ENCODE data around the gene PTGES. TPM values are rescaled to one million over a fixed set of nuclear protein-coding genes. Genes with fewer than 3 reads are reported as not detected.
A peak's percentile ranks its signal among the peaks of the same experiment; 100 is the strongest.
"Not testable (repeated sequence)": the region's sequence is repeated elsewhere in the genome, so short reads cannot be mapped to it uniquely, and the experiment has no call there.

PTGES gene
- total RNA-seq, 1 donor from 2014 or later, result 2.5 TPM

DNA sequence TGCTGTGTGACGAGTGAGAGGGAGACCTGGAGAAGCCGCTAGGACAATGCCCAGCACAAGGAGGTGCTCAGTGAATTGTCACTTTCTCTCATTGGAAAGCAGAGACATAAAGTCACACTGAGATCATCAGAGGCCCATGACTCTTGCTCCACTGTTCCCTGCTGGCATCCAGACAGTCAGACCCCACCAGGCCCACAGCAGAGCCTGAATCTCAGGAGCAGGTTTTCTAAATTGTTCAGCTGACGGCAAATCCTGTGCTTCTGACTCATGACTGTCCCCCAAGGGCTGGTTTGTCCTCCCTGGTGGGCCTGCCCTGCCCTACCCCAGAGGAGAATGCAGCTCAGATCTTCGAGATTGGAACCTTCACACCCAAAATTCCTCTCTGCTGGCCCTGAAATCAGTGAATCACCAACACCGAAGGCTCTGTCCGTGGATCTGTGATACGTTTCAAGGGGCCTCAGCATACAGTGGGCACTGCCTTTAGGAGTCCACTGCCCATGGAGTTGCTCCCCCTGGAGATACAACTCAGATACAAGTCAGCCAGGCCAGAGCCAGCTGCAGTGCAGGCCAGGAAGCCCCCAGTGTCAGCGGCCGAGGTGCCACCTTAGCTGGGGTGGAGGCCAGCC, 2.7 kb downstream of the PTGES start:
- Histone ChIP-seq H4K20me1 (ENCODE audit: insufficient read depth, low read length) (no peaks in the 10 kb centered on the region), H3K4me1 (ENCODE audit: insufficient read depth, low read length) (peaks cover 36% of the 10 kb centered on the region), H2AFZ (ENCODE audit: low read depth, low read length) (no peak overlapping the region), H3K27ac (ENCODE audit: low read depth, low read length) (no peak overlapping the region), H3K27me3 (ENCODE audit: insufficient read depth, low read length) (peaks cover 6% of the 10 kb centered on the region), H3K4me3 (ENCODE audit: insufficient read depth, low read depth, low read length) (no peak overlapping the region), H3K4me2 (ENCODE audit: low read length) (peak overlapping the region; percentile 31), H3K9me3 (ENCODE audit: insufficient read depth, low read depth, low read length) (no peaks in the 10 kb centered on the region), H3K79me2 (ENCODE audit: insufficient read depth, low read length) (no peaks in the 10 kb centered on the region), H3K9ac (ENCODE audit: low read length) (no peak overlapping the region), H3K36me3 (ENCODE audit: insufficient read depth, low read length) (no peaks in the 10 kb centered on the region)
- Mint-ChIP-seq H3K36me3 (ENCODE audit: low read depth, unreplicated experiment) (no peaks in the 10 kb centered on the region), H3K4me1 (ENCODE audit: low read depth, unreplicated experiment) (peaks cover 5% of the 10 kb centered on the region), H3K4me3 (ENCODE audit: unreplicated experiment) (no peak overlapping the region), H3K9me3 (ENCODE audit: unreplicated experiment) (no peaks in the 10 kb centered on the region), H3K27me3 (ENCODE audit: low read depth, unreplicated experiment) (peaks cover 20% of the 10 kb centered on the region), H3K27ac (ENCODE audit: unreplicated experiment) (peak overlapping the region; percentile 72)
- FAIRE-seq (no peak), DNase-seq (ENCODE audit: low read depth) (peak; percentile 63)
- TF ChIP-seq, protein P1, sequence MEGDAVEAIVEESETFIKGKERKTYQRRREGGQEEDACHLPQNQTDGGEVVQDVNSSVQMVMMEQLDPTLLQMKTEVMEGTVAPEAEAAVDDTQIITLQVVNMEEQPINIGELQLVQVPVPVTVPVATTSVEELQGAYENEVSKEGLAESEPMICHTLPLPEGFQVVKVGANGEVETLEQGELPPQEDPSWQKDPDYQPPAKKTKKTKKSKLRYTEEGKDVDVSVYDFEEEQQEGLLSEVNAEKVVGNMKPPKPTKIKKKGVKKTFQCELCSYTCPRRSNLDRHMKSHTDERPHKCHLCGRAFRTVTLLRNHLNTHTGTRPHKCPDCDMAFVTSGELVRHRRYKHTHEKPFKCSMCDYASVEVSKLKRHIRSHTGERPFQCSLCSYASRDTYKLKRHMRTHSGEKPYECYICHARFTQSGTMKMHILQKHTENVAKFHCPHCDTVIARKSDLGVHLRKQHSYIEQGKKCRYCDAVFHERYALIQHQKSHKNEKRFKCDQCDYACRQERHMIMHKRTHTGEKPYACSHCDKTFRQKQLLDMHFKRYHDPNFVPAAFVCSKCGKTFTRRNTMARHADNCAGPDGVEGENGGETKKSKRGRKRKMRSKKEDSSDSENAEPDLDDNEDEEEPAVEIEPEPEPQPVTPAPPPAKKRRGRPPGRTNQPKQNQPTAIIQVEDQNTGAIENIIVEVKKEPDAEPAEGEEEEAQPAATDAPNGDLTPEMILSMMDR (IDR thresholded peaks at IDR 0.05; ENCODE audit: insufficient read depth, low read depth, low read length), result no peak

DNA sequence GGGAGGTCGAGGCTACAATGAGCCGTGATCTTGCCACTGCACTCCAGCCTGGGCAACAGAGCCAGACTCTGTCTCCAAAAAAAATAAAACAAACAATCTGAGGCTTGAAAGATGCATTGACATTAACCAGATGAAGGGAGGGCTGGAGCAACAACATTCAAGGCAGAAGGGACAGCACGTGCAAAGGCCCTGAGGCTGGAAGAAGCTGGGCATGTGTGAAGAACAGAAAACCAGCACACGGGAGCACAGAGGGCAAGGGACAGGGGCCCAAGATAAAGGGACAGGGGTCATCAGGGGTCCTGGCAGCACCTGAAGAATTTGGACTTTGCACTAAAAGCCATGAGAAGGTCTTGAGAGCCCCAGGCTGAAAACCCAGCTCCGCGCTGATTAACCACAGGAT, 3.3 kb downstream of the PTGES start:
- no peak overlapping the region for H3K4me3 Mint-ChIP-seq (ENCODE audit: unreplicated experiment)
- H3K36me3 ChIP-seq (ENCODE audit: insufficient read depth, low read length), result no peaks in the 10 kb centered on the region
- H3K4me3 ChIP-seq (ENCODE audit: insufficient read depth, low read depth, low read length), result no peak overlapping the region
- no peak overlapping the region for H3K9ac ChIP-seq (ENCODE audit: low read length)
- H3K27ac Mint-ChIP-seq (ENCODE audit: unreplicated experiment), result peak overlapping the region; percentile 72
- peaks cover 36% of the 10 kb centered on the region for H3K4me1 ChIP-seq (ENCODE audit: insufficient read depth, low read length)
- H3K79me2 ChIP-seq (ENCODE audit: insufficient read depth, low read length), result no peaks in the 10 kb centered on the region
- peaks cover 6% of the 10 kb centered on the region for H3K27me3 ChIP-seq (ENCODE audit: insufficient read depth, low read length)
- no peak for DNase-seq (ENCODE audit: low read depth)
- H2AFZ ChIP-seq (ENCODE audit: low read depth, low read length), result no peak overlapping the region
- H3K27ac ChIP-seq (ENCODE audit: low read depth, low read length), result no peak overlapping the region
- peaks cover 5% of the 10 kb centered on the region for H3K4me1 Mint-ChIP-seq (ENCODE audit: low read depth, unreplicated experiment)
- no peaks in the 10 kb centered on the region for H3K9me3 ChIP-seq (ENCODE audit: insufficient read depth, low read depth, low read length)
- TF ChIP-seq, protein P1 (IDR thresholded peaks at IDR 0.05; ENCODE audit: insufficient read depth, low read depth, low read length), result no peak
- no peak for TF ChIP-seq EZH2 (IDR thresholded peaks at IDR 0.05; ENCODE audit: insufficient read depth, low read length)
- H3K27me3 Mint-ChIP-seq (ENCODE audit: low read depth, unreplicated experiment), result peaks cover 20% of the 10 kb centered on the region
- H4K20me1 ChIP-seq (ENCODE audit: insufficient read depth, low read length), result no peaks in the 10 kb centered on the region
- H3K4me2 ChIP-seq (ENCODE audit: low read length), result peak overlapping the region; percentile 31
- H3K36me3 Mint-ChIP-seq (ENCODE audit: low read depth, unreplicated experiment), result no peaks in the 10 kb centered on the region
- no peaks in the 10 kb centered on the region for H3K9me3 Mint-ChIP-seq (ENCODE audit: unreplicated experiment)
- no peak for FAIRE-seq

DNA sequence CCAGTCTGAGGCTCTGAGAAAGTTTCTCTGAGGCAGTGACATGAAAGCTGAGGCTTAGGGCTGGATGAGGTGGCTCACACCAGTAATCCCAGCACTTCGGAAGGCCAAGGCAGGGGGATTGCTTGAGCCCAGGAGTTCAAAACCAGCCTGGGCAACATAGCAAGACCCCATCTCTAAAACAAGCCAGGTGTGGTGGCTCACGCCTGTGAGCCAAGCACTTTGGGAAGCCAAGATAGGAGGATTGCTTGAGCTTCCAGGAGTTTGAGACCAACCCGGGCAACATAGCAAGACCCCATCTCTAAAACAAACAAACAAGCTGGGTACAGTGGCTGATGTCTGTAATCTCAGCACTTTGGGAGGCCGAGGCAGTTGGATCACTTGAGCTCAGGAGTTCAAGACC, 3.8 kb downstream of the PTGES start:
- H3K4me1 Mint-ChIP-seq (ENCODE audit: low read depth, unreplicated experiment); H3K9me3 ChIP-seq (ENCODE audit: insufficient read depth, low read depth, low read length); DNase-seq (ENCODE audit: low read depth); H3K4me3 ChIP-seq (ENCODE audit: insufficient read depth, low read depth, low read length); H3K4me2 ChIP-seq (ENCODE audit: low read length); H3K4me3 Mint-ChIP-seq (ENCODE audit: unreplicated experiment); FAIRE-seq; H3K27ac ChIP-seq (ENCODE audit: low read depth, low read length); H3K9me3 Mint-ChIP-seq (ENCODE audit: unreplicated experiment); H3K36me3 Mint-ChIP-seq (ENCODE audit: low read depth, unreplicated experiment); H3K9ac ChIP-seq (ENCODE audit: low read length); H3K79me2 ChIP-seq (ENCODE audit: insufficient read depth, low read length); H3K27ac Mint-ChIP-seq (ENCODE audit: unreplicated experiment); H3K36me3 ChIP-seq (ENCODE audit: insufficient read depth, low read length); H3K27me3 ChIP-seq (ENCODE audit: insufficient read depth, low read length); H4K20me1 ChIP-seq (ENCODE audit: insufficient read depth, low read length); H2AFZ ChIP-seq (ENCODE audit: low read depth, low read length): not testable (repeated sequence)
- peaks cover 17% of the 10 kb centered on the region for H3K27me3 Mint-ChIP-seq (ENCODE audit: low read depth, unreplicated experiment)
- peaks cover 36% of the 10 kb centered on the region for H3K4me1 ChIP-seq (ENCODE audit: insufficient read depth, low read length)
